Stimulated activated CD8-positive, alpha-beta memory T cell treated with anti-CD3 and anti-CD28 coated beads, Interleukin-7, amount 100 ng/mL, for 48 hours (primary cell): Measurements from ENCODE around the gene AP1AR.
"Not testable (repeated sequence)": the region's sequence is repeated elsewhere in the genome, so short reads cannot be mapped to it uniquely, and the experiment has no call there.

ENCODE experiments used
- DNase-seq, 2 donors: peaks; one replicate each; pipeline ENCODE4 v3.0.0-alpha.2; 2020; ENCODE audit warnings: low read depth in 1 of 2; ENCODE audit errors: extremely low read depth in 1 of 2

The AP1AR gene

GRCh38 chr4:112309263-112309791 lies 77.7 kb downstream of the AP1AR start:
- not testable (repeated sequence) for DNase-seq

GRCh38 chr4:112311516-112311915 lies 79.9 kb downstream of the AP1AR start:
- no peak for DNase-seq

GRCh38 chr4:112312610-112313239 lies 81.1 kb downstream of the AP1AR start:
- DNase-seq: no peak

GRCh38 chr4:112315446-112315845 lies 83.9 kb downstream of the AP1AR start:
- no peak for DNase-seq

DNA sequence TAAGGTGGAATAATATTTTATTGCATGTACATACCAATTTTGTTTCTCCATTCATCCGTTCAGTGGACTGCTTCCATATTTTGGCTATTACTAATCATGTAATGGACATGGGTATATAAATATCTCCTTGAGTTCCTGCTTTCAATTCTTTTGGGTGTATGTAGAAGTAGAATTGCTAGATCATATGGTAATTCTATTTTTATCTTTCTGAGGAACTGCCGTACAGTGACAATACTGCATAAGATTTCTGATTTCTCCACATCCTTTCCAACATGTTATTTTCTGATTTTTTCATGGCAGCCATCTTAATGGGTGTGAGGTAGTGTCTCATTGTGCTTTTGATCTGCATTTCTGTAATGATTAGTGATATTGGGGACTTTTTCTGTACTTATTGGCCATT lies 84.8 kb downstream of the AP1AR start:
- DNase-seq: no peak

DNA sequence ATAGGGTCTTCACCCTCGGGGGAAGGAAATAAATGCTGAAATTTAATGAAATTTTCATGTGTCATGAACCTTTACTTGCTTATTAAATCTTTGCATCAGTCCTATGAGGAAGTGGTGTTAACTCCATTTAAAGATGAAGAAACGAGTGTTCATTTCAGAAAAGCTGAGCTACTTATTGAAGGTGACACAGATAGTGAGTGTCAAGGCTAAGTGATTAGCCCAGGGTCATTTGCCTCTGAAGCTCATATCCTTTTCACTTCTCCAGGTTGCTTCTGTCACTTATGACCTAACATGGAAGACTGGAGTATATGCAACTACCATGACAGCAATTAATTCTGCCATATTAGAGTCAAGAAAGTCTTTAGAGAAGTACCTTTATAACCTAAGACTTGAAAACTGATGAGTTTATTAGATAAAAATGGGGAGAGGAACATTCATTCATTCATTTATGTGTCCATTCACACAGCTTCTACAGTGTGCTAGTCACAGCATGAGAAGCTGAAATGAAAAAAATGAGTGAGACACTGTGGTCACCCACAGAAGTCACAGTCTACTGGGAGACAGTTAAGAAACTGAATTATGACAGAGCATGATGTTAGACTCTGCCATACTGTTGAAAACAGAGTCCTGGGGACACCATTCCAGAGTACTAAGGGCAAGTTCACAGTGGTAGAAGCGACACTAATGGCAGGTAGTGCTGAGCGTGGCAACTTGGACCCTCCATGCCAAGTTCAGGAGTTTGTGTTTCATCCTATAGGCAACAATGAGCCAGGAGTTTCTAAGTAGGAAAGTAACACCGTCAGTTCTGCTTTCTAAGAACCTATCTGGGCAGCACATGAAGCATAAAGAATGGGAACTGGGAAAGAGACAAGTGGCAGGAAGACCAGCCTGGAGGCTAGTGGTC lies 86.9 kb downstream of the AP1AR start:
- no peak for DNase-seq
